ENCODE measurements around the gene GDE1. TPM values are rescaled to one million over a fixed set of nuclear protein-coding genes. Genes with fewer than 3 reads are reported as not detected.

Gene GDE1
- total and polyA plus RNA-seq, 2 experiments from 2014 or later: 77.6 to 99.9 TPM

DNA sequence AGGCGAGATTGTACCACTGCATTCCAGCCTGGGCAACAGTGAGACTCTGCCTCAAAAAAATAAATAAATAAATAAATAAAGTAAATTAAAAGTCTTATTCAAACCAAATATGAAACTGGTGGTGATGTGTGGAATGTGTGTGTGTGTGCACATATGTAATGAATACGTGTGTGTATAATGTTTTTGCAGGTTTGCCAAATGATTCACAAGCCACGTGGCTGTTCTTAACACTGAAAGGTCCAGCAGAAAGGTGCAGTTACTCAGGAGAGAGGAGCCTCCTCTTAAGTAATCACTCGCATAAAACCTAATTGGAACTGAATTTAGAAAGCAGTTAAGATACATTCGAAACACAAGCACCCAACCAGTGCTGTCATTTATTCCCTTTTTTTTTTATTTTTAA lies 22.9 kb downstream of the GDE1 start:
- Histone ChIP-seq H4K20me1 (ENCODE audit: insufficient read depth, poor library complexity, severe bottlenecking) (no peaks in the 10 kb centered on the region), H3K4me1 (ENCODE audit: insufficient read depth) (no peaks in the 10 kb centered on the region), H3K36me3 (replicated peaks; ENCODE audit: insufficient read depth, low read depth) (no peaks in the 10 kb centered on the region), H3K9me2 (replicated peaks; ENCODE audit: insufficient read depth) (no peaks in the 10 kb centered on the region), H2AFZ (no peak overlapping the region), H3K4me2 (no peak overlapping the region), H3K4me3 (no peak overlapping the region), H3K79me2 (no peaks in the 10 kb centered on the region), H3K9me3 (ENCODE audit: low read depth) (no peaks in the 10 kb centered on the region), H3K27ac (no peak overlapping the region), H3K27me3 (no peaks in the 10 kb centered on the region)
- WGBS (ENCODE audit: low lambda C conversion rate, missing lambda C conversion rate): 93% methylated on average over 5 of the region's 5 CpGs
- DNase-seq (ENCODE audit: low spot score): no peak
- TF ChIP-seq EZH2phosphoT487 (IDR thresholded peaks at IDR 0.05; ENCODE audit: low read depth, severe bottlenecking, unreplicated experiment): no peak
- TF ChIP-seq EZH2 (IDR thresholded peaks at IDR 0.05; ENCODE audit: borderline replicate concordance): no peak
- TF ChIP-seq, protein P1, sequence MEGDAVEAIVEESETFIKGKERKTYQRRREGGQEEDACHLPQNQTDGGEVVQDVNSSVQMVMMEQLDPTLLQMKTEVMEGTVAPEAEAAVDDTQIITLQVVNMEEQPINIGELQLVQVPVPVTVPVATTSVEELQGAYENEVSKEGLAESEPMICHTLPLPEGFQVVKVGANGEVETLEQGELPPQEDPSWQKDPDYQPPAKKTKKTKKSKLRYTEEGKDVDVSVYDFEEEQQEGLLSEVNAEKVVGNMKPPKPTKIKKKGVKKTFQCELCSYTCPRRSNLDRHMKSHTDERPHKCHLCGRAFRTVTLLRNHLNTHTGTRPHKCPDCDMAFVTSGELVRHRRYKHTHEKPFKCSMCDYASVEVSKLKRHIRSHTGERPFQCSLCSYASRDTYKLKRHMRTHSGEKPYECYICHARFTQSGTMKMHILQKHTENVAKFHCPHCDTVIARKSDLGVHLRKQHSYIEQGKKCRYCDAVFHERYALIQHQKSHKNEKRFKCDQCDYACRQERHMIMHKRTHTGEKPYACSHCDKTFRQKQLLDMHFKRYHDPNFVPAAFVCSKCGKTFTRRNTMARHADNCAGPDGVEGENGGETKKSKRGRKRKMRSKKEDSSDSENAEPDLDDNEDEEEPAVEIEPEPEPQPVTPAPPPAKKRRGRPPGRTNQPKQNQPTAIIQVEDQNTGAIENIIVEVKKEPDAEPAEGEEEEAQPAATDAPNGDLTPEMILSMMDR (IDR thresholded peaks at IDR 0.05; ENCODE audit: poor library complexity): no peak

GRCh38 chr16:19497176-19497575 lies 24.7 kb downstream of the GDE1 start:
- H3K9me2 ChIP-seq (replicated peaks; ENCODE audit: insufficient read depth): no peaks in the 10 kb centered on the region
- H3K4me3 ChIP-seq: no peak overlapping the region
- H3K4me2 ChIP-seq: no peak overlapping the region
- no peaks in the 10 kb centered on the region for H3K9me3 ChIP-seq (ENCODE audit: low read depth)
- 84% methylated on average over 5 of the region's 5 CpGs for WGBS (ENCODE audit: low lambda C conversion rate, missing lambda C conversion rate)
- no peaks in the 10 kb centered on the region for H3K4me1 ChIP-seq (ENCODE audit: insufficient read depth)
- no peaks in the 10 kb centered on the region for H3K27me3 ChIP-seq
- TF ChIP-seq, protein P1 (IDR thresholded peaks at IDR 0.05; ENCODE audit: poor library complexity): no peak
- no peak for TF ChIP-seq EZH2 (IDR thresholded peaks at IDR 0.05; ENCODE audit: borderline replicate concordance)
- TF ChIP-seq EZH2phosphoT487 (IDR thresholded peaks at IDR 0.05; ENCODE audit: low read depth, severe bottlenecking, unreplicated experiment): no peak
- no peak overlapping the region for H3K27ac ChIP-seq
- no peaks in the 10 kb centered on the region for H4K20me1 ChIP-seq (ENCODE audit: insufficient read depth, poor library complexity, severe bottlenecking)
- H2AFZ ChIP-seq: no peak overlapping the region
- H3K36me3 ChIP-seq (replicated peaks; ENCODE audit: insufficient read depth, low read depth): no peaks in the 10 kb centered on the region
- DNase-seq (ENCODE audit: low spot score): no peak
- H3K79me2 ChIP-seq: no peaks in the 10 kb centered on the region

DNA sequence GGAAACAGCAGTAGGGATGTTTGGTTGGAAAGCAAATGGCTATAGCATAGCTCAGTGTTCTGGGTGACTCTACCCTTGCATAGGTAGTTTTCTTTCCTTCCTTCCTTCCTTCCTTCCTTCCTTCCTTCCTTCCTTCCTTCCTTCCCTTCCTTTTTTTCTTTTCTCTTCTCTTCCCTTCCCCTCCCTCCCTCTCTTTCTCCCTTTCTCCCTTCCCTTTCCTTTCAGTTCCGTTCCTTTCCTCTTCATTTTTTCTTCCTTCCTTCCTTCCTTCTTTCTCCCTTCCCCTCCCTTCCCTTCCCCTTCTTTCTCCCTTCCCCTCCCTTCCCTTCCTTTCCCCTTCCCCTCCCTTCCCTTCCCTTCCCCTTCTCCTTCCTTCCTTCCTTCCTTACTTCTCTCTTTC lies 31.3 kb downstream of the GDE1 start:
- no peaks in the 10 kb centered on the region for H3K36me3 ChIP-seq (replicated peaks; ENCODE audit: insufficient read depth, low read depth)
- H4K20me1 ChIP-seq (ENCODE audit: insufficient read depth, poor library complexity, severe bottlenecking): no peaks in the 10 kb centered on the region
- no peak for DNase-seq (ENCODE audit: low spot score)
- no peak for TF ChIP-seq EZH2phosphoT487 (IDR thresholded peaks at IDR 0.05; ENCODE audit: low read depth, severe bottlenecking, unreplicated experiment)
- TF ChIP-seq EZH2 (IDR thresholded peaks at IDR 0.05; ENCODE audit: borderline replicate concordance): no peak
- TF ChIP-seq, protein P1 (IDR thresholded peaks at IDR 0.05; ENCODE audit: poor library complexity): no peak
- no peaks in the 10 kb centered on the region for H3K27me3 ChIP-seq
- H3K79me2 ChIP-seq: no peaks in the 10 kb centered on the region
- H3K27ac ChIP-seq: no peak overlapping the region
- H3K4me3 ChIP-seq: no peak overlapping the region
- no peaks in the 10 kb centered on the region for H3K9me2 ChIP-seq (replicated peaks; ENCODE audit: insufficient read depth)
- H2AFZ ChIP-seq: no peak overlapping the region
- no peaks in the 10 kb centered on the region for H3K4me1 ChIP-seq (ENCODE audit: insufficient read depth)
- no peak overlapping the region for H3K4me2 ChIP-seq
- 38% methylated on average over 1 of the region's 1 CpG for WGBS (ENCODE audit: low lambda C conversion rate, missing lambda C conversion rate)
- no peaks in the 10 kb centered on the region for H3K9me3 ChIP-seq (ENCODE audit: low read depth)

DNA sequence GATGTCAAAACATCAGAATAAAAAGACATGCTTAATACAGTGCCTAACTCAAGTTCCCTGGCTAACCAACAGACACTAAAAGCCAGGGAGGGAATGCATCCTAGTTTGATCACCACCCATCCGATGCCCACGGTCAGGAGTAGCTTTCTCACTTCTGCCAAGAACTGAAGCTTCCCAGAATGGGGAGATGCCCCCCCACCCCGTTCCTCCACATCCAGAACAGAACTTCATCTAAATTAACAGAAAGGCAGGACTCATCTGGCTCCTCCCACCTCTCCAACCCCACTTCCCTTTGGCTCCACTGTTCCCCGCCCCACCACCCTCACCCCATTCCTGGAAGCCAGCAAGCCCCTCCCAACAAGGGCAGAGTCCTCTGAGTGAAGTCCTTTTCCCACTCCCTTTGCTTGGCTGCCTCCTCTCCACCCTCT lies 33.7 kb downstream of the GDE1 start:
- H3K36me3 ChIP-seq (replicated peaks; ENCODE audit: insufficient read depth, low read depth): no peaks in the 10 kb centered on the region
- no peaks in the 10 kb centered on the region for H4K20me1 ChIP-seq (ENCODE audit: insufficient read depth, poor library complexity, severe bottlenecking)
- peak overlapping the region; percentile 62 for H3K27ac ChIP-seq
- no peaks in the 10 kb centered on the region for H3K9me2 ChIP-seq (replicated peaks; ENCODE audit: insufficient read depth)
- H3K4me3 ChIP-seq: no peak overlapping the region
- TF ChIP-seq, protein P1 (IDR thresholded peaks at IDR 0.05; ENCODE audit: poor library complexity): no peak
- TF ChIP-seq EZH2phosphoT487 (IDR thresholded peaks at IDR 0.05; ENCODE audit: low read depth, severe bottlenecking, unreplicated experiment): no peak
- no peak for TF ChIP-seq EZH2 (IDR thresholded peaks at IDR 0.05; ENCODE audit: borderline replicate concordance)
- H3K4me2 ChIP-seq: no peak overlapping the region
- no peaks in the 10 kb centered on the region for H3K9me3 ChIP-seq (ENCODE audit: low read depth)
- H3K27me3 ChIP-seq: no peaks in the 10 kb centered on the region
- no peaks in the 10 kb centered on the region for H3K4me1 ChIP-seq (ENCODE audit: insufficient read depth)
- WGBS (ENCODE audit: low lambda C conversion rate, missing lambda C conversion rate): 61% methylated on average over 4 of the region's 4 CpGs
- peak; percentile 57 for DNase-seq (ENCODE audit: low spot score)
- no peaks in the 10 kb centered on the region for H3K79me2 ChIP-seq
- H2AFZ ChIP-seq: no peak overlapping the region
